Measurements from ENCODE around the gene XKR3. TPM values are rescaled to one million over a fixed set of nuclear protein-coding genes. Genes with fewer than 3 reads are reported as not detected.

XKR3 gene
- total RNA-seq, 1 experiment from 2014 or later = not detected

DNA sequence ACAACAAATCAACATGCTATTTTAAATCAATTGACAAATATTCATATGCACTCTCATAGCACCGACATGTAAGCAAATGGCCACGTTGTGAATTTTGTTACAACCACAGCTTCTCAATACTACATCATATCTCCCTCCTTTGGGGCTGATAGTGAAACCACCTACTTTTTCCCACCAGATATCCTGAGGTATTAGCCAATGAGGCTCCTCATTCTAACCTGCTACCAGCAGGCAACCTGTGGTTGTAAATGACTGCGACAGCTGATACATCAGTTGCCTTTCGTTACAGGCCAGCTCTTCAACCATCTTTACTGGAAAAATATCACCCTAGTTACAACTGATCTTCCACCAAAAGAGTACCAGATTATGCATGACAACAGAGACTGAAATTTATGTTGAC is 3.7 kb upstream of the XKR3 start:
- Histone ChIP-seq H2BK5ac (ENCODE audit: insufficient read length, low read length) (no peak overlapping the region), H3K14ac (ENCODE audit: insufficient read depth, low read length) (no peak overlapping the region), H4K5ac (ENCODE audit: insufficient read length, low read depth, low read length) (no peak overlapping the region), H2AK5ac (ENCODE audit: insufficient read length, low read length) (no peak overlapping the region), H3K4ac (ENCODE audit: low read depth, low read length) (no peak overlapping the region), H2BK12ac (ENCODE audit: insufficient read length, low read depth, low read length) (no peak overlapping the region), H3K27me3 (ENCODE audit: insufficient read depth, low read length) (no peaks in the 10 kb centered on the region), H3K18ac (ENCODE audit: insufficient read length, low read depth, low read length) (no peak overlapping the region), H3K79me2 (ENCODE audit: insufficient read depth, low read length) (no peaks in the 10 kb centered on the region), H2AFZ (ENCODE audit: low read length) (no peak overlapping the region), H3K56ac (ENCODE audit: insufficient read length, low read depth, low read length) (no peak overlapping the region), H3T11ph (ENCODE audit: low read length) (no peak overlapping the region), H4K91ac (ENCODE audit: insufficient read length, low read depth, low read length) (no peak overlapping the region), H2BK15ac (ENCODE audit: low read depth, low read length) (no peak overlapping the region), H3K4me1 (ENCODE audit: insufficient read depth, low read length) (no peaks in the 10 kb centered on the region; the same call in 1 of the 2 replicates), H3K9ac (ENCODE audit: extremely low read depth, insufficient read length, low read length) (no peak overlapping the region), H2BK120ac (ENCODE audit: low read depth, low read length, poor library complexity, severe bottlenecking) (no peak overlapping the region), H3K4me2 (ENCODE audit: insufficient read depth, insufficient read length, low read length) (no peak overlapping the region), H3K9me3 (ENCODE audit: control insufficient read depth, low read depth, low read length) (no peaks in the 10 kb centered on the region), H3K23ac (ENCODE audit: insufficient read length, low read depth, low read length) (no peak overlapping the region), H3K79me1 (ENCODE audit: insufficient read depth, low read depth, low read length, poor library complexity, severe bottlenecking) (no peaks in the 10 kb centered on the region), H4K8ac (replicated peaks; ENCODE audit: insufficient read length, low read depth, low read length) (no peak overlapping the region), H4K20me1 (ENCODE audit: control insufficient read depth, insufficient read depth, insufficient read length) (no peaks in the 10 kb centered on the region), H2BK20ac (ENCODE audit: low read depth, low read length, poor library complexity, severe bottlenecking) (no peak overlapping the region), H3K27ac (ENCODE audit: insufficient read length, low read depth, low read length) (no peak overlapping the region), H3K23me2 (ENCODE audit: insufficient read length, low read depth, low read length, poor library complexity, severe bottlenecking) (no peaks in the 10 kb centered on the region)
- H3K27me3 Mint-ChIP-seq (ENCODE audit: low read depth) = no peaks in the 10 kb centered on the region; the same call in 1 of the 2 replicates
- WGBS (ENCODE audit: extremely low coverage, insufficient read length, low lambda C conversion rate) = no CpG with 5 or more reads among the region's 4 CpGs
- peaks cover 4 to 24% of the 10 kb centered on the region in 2 experiments; a peak in 3 of 4 replicates for H3K4me1 Mint-ChIP-seq
- no peak overlapping the region for H3K4me3 Mint-ChIP-seq
- no peak for DNase-seq
- H3K9me3 Mint-ChIP-seq = peaks cover 79 to 82% of the 10 kb centered on the region in 2 experiments
- TF ChIP-seq, protein P1, sequence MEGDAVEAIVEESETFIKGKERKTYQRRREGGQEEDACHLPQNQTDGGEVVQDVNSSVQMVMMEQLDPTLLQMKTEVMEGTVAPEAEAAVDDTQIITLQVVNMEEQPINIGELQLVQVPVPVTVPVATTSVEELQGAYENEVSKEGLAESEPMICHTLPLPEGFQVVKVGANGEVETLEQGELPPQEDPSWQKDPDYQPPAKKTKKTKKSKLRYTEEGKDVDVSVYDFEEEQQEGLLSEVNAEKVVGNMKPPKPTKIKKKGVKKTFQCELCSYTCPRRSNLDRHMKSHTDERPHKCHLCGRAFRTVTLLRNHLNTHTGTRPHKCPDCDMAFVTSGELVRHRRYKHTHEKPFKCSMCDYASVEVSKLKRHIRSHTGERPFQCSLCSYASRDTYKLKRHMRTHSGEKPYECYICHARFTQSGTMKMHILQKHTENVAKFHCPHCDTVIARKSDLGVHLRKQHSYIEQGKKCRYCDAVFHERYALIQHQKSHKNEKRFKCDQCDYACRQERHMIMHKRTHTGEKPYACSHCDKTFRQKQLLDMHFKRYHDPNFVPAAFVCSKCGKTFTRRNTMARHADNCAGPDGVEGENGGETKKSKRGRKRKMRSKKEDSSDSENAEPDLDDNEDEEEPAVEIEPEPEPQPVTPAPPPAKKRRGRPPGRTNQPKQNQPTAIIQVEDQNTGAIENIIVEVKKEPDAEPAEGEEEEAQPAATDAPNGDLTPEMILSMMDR (conservative IDR thresholded peaks at IDR 0.05) = no peak
- no peaks in the 10 kb centered on the region for H3K36me3 Mint-ChIP-seq (ENCODE audit: insufficient read depth in 1 of 3, low read depth in 3 of 3)
- no peak overlapping the region for H3K27ac Mint-ChIP-seq

Data from H9 (cell line).